Ovary (tissue), 10 donors: ENCODE data around the gene UROC1. TPM values are rescaled to one million over a fixed set of nuclear protein-coding genes. Genes with fewer than 3 reads are reported as not detected.
A peak's percentile ranks its signal among the peaks of the same experiment; 100 is the strongest.

ENCODE experiments used
- DNase-seq, 5 donors: peaks; one replicate each; pipeline ENCODE4 v3.0.0-alpha.2; 2019 to 2020
- H3K27ac ChIP-seq, 2 donors: fragments of 200-600 bp; one replicate each; pipeline versions ENCODE4 v1.5.1 to v1.8.0; 2019 to 2022
- H3K27me3 ChIP-seq: fragments of 200-600 bp; one replicate; pipeline ENCODE4 v1.8.0; 2022
- H3K36me3 ChIP-seq: fragments of 200-600 bp; sonication (generic); one replicate; pipeline ENCODE4 v1.5.1; 2019
- H3K4me1 ChIP-seq: one replicate; pipeline ENCODE4 v1.8.1; 2013; ENCODE audit warnings: mild to moderate bottlenecking, moderate library complexity; ENCODE audit not compliant: insufficient read depth
- H3K4me3 ChIP-seq: fragments of 200-600 bp; sonication (generic); one replicate; pipeline ENCODE4 v1.5.1; 2017
- H3K9me3 ChIP-seq, 2 donors: fragments of 200-600 bp in 1 of 2; sonication (generic) in 1 of 2; one replicate each; pipeline versions ENCODE4 v1.5.1 to v1.8.1; 2013 to 2019; ENCODE audit warnings: mild to moderate bottlenecking in 1 of 2, moderate library complexity in 1 of 2
- EP300 ChIP-seq: sonication (generic); formaldehyde crosslinking; IDR thresholded peaks from one replicate; pipeline ENCODE4 v1.6.1; 2017; ENCODE audit warnings: antibody characterized with exemption
- POLR2A ChIP-seq: fragments of 450-650 bp; IDR thresholded peaks from one replicate; pipeline ENCODE4 v1.6.1; 2017; ENCODE audit warnings: antibody characterized with exemption, mild to moderate bottlenecking, moderate library complexity
- WGBS, 3 donors: extraction: QIAGEN DNeasy Blood & Tissue Kit in 1 of 3; methylation state at CpG; one replicate each; pipeline versions ENCODE4 v1.1.5 to v1.1.7; 2013 to 2017; 5-methylcytosine and 5-hydroxymethylcytosine counted together
- intact Hi-C, 4 donors: fragments of 100-400 bp; cut with DNase I; formaldehyde crosslinking; loops; one replicate each; pipeline versions ENCODE4 v1.11.0 to v1.15.1; 2022 to 2023
- long read RNA-seq, 3 donors: library from polyadenylated mRNA in 2 of 3; unstranded in 2 of 3; transcript quantifications; one replicate each; pipeline ENCODE4 v2.0.0 and lab custom pipeline, GENCODE V29; 2021 to 2026
- polyA plus RNA-seq, 2 donors: library from polyadenylated mRNA; stranded (reverse); fragments of 200-250 nt in 1 of 2; fragments of 350-450 nt in 1 of 2; fragmentation: Illumina TruSeq in 1 of 2; extraction: RNeasy Lipid Tissue Mini Kit (QIAGEN cat#74804) in 1 of 2; gene quantifications; one replicate each; pipeline ENCODE4 v1.2.3, GENCODE V29; 2013 to 2014
- total RNA-seq, 7 donors: library from RNA; depleted of rRNA in 2 of 7; stranded (reverse); fragments of >200 nt in 2 of 7; fragmentation: NEBNext Ultra II Directional in 3 of 7; extraction: Animal tissue kit (Norgen Biotek cat#: 25700) in 3 of 7; gene quantifications; one replicate each; pipeline versions ENCODE4 v1.1.0 to v1.2.4, GENCODE V29; 2016 to 2023
- TF ChIP-seq, protein P1 (sequence below), 3 donors: fragments of 450-650 bp in 2 of 3; fragments of 200-600 bp in 1 of 3; IDR thresholded peaks; one replicate each; pipeline versions ENCODE4 v1.5.1 to v1.8.0; 2016 to 2022; ENCODE audit warnings: antibody characterized with exemption in 3 of 3, mild to moderate bottlenecking in 1 of 3
- donor health status: DM: no; HTN: no; CAD: no; lungs with moderate emphysema.
- donor health status: DM: no; HTN: no; CAD: no.
- donor health status: Bipolar disorder and iron deficiency.
- donor health status: DM: yes; HTN: yes; CAD: no.
- donor health status: DM: no; HTN: no; CAD: no.
- donor health status: DM: yes; HTN: yes; CAD: no.

Gene UROC1
- total RNA-seq = under 1 TPM in 4 of 7 donors, not detected in 3; 0.08 to 0.32 (median 0.15) TPM
- under 1 TPM in 1 of 2 donors, not detected in 1; 0.06 TPM for polyA plus RNA-seq
- long read RNA-seq, donor 1 = 0 reads
- long read RNA-seq, donor 2 = 0 reads
- long read RNA-seq, donor 3, partial matches to known transcripts = 0 of 1 reads
- long read RNA-seq, donor 3, other reads (novel, unspliced or antisense) = 1 of 1 reads

- H3K27me3 ChIP-seq = no peaks in the 10 kb centered on the region
- H3K4me1 ChIP-seq = no peaks in the 10 kb centered on the region
- no peaks in the 10 kb centered on the region for H3K9me3 ChIP-seq
- no peak for TF ChIP-seq EP300
- TF ChIP-seq, protein P1, sequence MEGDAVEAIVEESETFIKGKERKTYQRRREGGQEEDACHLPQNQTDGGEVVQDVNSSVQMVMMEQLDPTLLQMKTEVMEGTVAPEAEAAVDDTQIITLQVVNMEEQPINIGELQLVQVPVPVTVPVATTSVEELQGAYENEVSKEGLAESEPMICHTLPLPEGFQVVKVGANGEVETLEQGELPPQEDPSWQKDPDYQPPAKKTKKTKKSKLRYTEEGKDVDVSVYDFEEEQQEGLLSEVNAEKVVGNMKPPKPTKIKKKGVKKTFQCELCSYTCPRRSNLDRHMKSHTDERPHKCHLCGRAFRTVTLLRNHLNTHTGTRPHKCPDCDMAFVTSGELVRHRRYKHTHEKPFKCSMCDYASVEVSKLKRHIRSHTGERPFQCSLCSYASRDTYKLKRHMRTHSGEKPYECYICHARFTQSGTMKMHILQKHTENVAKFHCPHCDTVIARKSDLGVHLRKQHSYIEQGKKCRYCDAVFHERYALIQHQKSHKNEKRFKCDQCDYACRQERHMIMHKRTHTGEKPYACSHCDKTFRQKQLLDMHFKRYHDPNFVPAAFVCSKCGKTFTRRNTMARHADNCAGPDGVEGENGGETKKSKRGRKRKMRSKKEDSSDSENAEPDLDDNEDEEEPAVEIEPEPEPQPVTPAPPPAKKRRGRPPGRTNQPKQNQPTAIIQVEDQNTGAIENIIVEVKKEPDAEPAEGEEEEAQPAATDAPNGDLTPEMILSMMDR (IDR thresholded peaks at IDR 0.05) = no peak
- TF ChIP-seq POLR2A = no peak
- intact Hi-C loops = loop anchor here in 1 of 4 donors (10.0 kb wide), 1 partner anchor 937 kb away; no protein-coding TSS in a partner anchor
- 76 to 81% (median 79%) methylated on average over 12 to 16 of the region's 16 CpGs for WGBS, 3 donors
- no peak within 1 kb of the TSS for H3K27ac ChIP-seq
- no peak within 1 kb of the TSS for H3K4me3 ChIP-seq
- no peaks in the 10 kb centered on the region for H3K36me3 ChIP-seq
- peak in 1 of 5 donors; percentile 19 for DNase-seq
Measured at GRCh38 chr3:126517291-126517951, at the start of gene UROC1. Gene UROC1 (minus strand): TSS chr3:126517773. CDS start chr3:126517719, 54 bp downstream.

DNA sequence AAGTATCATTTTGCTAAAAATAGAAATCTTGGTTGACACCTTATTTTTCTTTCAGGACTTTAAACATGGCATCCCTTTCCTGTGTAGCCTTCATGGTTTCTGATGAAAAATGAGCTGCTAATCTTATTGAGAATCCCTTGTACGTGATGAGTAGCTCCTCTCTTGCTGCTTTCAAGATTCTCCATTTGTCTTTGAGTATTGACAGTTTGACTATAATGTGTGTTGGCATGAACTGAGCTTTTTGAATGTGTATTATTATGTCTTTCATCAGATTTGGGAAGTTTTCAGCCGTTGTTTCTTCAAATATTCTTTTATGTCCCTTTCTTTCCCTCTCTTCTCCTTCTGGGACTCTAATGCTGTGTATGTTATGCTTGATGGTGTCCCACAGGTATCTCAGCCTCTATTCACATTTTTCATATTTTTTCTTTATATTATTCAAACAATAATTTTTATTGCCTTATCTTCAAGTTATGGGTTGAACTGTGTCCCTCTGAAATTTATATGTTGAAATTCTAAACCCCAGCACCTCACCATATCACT lies 45.2 kb upstream of the UROC1 start:
- no peak for DNase-seq
- Histone ChIP-seq H3K36me3 (no peaks in the 10 kb centered on the region), H3K27me3 (no peaks in the 10 kb centered on the region), H3K9me3 (no peaks in the 10 kb centered on the region), H3K4me3 (no peak overlapping the region), H3K27ac (no peak overlapping the region), H3K4me1 (no peaks in the 10 kb centered on the region)
- intact Hi-C loops = no loop called here
- WGBS, 3 donors = 80 to 89% (median 85%) methylated on average over 2 of the region's 2 CpGs
- TF ChIP-seq EP300 = no peak
- TF ChIP-seq, protein P1 (IDR thresholded peaks at IDR 0.05) = no peak
- no peak for TF ChIP-seq POLR2A

- Histone ChIP-seq H3K27me3 (no peaks in the 10 kb centered on the region), H3K36me3 (no peaks in the 10 kb centered on the region), H3K27ac (no peak within 1 kb of the TSS), H3K4me3 (no peak within 1 kb of the TSS), H3K4me1 (no peaks in the 10 kb centered on the region), H3K9me3 (no peaks in the 10 kb centered on the region)
- TF ChIP-seq EP300 (no peak), POLR2A (no peak)
- TF ChIP-seq, protein P1 (IDR thresholded peaks at IDR 0.05) = no peak
- intact Hi-C loops = no loop called here
- WGBS, 3 donors = 66 to 73% (median 71%) methylated on average over 7 to 9 of the region's 9 CpGs
- peak in 2 of 5 donors; percentile 3 to 18 for DNase-seq
Measured at GRCh38 chr3:126558336-126559071, 40.9 kb upstream of the UROC1 start, which contains the start of gene C3orf22. Gene C3orf22 (minus strand): TSS chr3:126558932. CDS start chr3:126553390, 5,542 bp downstream.

GRCh38 chr3:126557761-126558160 lies 40.2 kb upstream of the UROC1 start:
- TF ChIP-seq, protein P1 (IDR thresholded peaks at IDR 0.05) = no peak
- no peak for TF ChIP-seq EP300
- DNase-seq = peak in 1 of 5 donors; percentile 5
- Histone ChIP-seq H3K27ac (no peak overlapping the region), H3K36me3 (no peaks in the 10 kb centered on the region), H3K27me3 (no peaks in the 10 kb centered on the region), H3K9me3 (no peaks in the 10 kb centered on the region), H3K4me1 (no peaks in the 10 kb centered on the region), H3K4me3 (no peak overlapping the region)
- WGBS, 3 donors = 72 to 91% (median 76%) methylated on average over 6 of the region's 6 CpGs
- intact Hi-C loops = no loop called here
